ENCODE results near the gene SLC4A11. TPM values are rescaled to one million over a fixed set of nuclear protein-coding genes. Genes with fewer than 3 reads are reported as not detected.

SLC4A11 gene
- total RNA-seq, 4 donors from 2014 or later = 0.33 to 5.3 (median 0.51) TPM; not detected in 1

DNA sequence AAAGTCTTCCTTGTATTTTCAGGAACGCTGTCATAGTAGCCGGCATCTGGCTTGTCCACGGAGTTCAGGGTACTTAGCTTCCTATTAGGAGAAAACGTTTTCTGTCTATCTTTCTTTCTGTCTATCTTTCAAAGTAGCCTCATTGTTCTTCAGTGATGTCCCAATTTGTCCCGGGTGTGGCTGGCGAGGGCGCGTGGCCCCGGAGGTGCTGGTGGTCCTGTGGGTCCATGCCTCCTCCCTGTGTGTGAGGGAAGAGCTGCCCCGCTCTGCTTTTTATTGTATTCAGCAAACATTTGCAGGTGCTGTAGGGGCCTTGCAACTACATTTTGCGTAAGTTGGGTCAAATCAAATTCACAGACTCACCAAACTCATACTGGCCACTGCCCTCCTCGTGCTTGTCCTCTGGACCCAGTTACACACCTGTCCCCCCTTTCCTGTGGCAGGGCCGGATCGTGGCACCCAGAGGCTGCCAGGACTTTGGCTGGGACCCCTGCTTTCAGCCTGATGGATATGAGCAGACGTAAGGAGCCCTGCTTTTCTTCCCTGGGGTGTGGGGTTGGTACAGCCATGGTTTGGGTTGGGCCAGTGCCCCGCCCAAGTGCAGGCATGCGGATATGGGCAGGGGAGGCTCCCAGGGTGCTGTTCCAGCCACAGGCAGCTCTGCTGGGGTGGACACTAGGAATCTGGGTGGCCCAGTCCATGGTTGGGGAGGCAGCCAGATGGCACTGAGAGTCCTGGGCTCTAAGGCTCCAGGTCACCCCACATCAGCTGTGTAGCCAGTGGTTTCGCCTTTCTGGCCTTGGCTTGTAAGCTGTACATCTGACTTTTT, 17.4 kb downstream of the SLC4A11 start:
- TF ChIP-seq, protein P1, sequence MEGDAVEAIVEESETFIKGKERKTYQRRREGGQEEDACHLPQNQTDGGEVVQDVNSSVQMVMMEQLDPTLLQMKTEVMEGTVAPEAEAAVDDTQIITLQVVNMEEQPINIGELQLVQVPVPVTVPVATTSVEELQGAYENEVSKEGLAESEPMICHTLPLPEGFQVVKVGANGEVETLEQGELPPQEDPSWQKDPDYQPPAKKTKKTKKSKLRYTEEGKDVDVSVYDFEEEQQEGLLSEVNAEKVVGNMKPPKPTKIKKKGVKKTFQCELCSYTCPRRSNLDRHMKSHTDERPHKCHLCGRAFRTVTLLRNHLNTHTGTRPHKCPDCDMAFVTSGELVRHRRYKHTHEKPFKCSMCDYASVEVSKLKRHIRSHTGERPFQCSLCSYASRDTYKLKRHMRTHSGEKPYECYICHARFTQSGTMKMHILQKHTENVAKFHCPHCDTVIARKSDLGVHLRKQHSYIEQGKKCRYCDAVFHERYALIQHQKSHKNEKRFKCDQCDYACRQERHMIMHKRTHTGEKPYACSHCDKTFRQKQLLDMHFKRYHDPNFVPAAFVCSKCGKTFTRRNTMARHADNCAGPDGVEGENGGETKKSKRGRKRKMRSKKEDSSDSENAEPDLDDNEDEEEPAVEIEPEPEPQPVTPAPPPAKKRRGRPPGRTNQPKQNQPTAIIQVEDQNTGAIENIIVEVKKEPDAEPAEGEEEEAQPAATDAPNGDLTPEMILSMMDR (IDR thresholded peaks at IDR 0.05; ENCODE audit: low read depth) = no peak

DNA sequence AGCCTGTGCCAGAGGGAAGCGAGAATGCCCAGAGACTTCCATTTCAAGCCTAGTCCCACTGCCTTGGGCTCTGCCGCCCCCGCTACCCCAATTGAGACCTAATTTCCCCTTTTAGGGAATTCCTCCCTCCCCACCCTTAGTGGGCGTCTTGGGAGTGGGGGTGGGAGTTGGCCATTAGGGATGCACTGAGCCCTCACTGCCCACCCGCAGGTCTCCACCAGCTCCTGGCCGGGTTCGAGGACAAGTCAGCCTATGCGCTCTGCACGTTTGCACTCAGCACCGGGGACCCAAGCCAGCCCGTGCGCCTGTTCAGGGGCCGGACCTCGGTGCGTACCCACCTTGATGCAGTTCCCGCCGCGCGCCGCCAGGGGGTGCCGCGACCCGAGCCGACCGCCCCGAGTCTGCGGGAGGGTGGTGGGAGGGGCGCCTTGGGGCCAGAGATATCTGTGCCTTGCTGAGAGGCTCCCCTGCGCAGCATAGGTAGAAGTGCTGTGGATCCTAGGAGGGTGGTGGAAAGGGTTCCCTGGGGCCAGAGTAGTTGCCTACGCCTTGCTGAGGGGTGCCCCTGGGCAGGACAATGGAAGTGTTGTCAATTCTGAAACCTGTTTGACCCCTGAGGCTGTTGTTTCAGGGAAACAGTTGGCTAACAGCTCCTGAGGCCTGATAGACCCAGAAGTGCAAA, 20.5 kb downstream of the SLC4A11 start:
- TF ChIP-seq, protein P1 (IDR thresholded peaks at IDR 0.05; ENCODE audit: low read depth) = no peak

DNA sequence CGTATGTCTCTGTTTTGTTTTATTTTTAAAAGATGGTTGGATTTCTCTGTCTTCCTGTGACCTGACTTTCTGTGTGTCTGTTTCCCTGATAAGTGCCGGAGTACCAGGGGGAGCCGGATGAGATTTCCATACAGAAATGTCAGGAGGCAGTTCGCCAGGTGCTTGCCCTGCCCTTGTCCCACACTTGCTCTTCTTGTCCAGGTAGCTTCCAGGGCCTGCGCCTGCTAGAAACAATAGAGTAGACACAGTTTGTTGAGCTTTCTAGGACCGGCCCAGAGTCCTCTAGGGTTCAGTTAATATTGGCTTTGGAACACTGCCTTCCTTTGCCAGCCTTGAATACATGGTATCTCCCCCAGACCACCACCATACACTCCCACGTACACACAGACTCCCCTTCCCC, 25.8 kb downstream of the SLC4A11 start:
- TF ChIP-seq, protein P1 (IDR thresholded peaks at IDR 0.05; ENCODE audit: low read depth) = no peak

DNA sequence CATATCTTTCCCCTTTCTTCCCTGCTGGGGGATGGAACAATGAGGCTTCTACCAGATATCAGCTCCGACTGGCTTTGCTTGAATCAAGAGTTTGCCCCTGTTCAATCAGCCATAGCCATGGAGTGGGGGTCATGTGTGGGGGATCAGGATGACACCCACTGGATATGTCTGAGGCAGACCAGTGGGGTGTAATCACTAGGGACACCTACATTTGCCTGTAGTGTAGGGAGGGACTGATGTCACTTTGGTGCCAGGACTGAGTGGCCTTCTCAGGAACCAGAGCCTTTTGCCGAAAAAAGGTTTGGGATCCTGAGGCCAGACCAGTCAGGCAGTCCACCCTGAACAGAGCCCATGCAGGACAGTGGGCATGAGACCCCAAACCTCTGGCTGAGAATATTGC, 28.6 kb downstream of the SLC4A11 start:
- TF ChIP-seq, protein P1 (IDR thresholded peaks at IDR 0.05; ENCODE audit: low read depth) = no peak

DNA sequence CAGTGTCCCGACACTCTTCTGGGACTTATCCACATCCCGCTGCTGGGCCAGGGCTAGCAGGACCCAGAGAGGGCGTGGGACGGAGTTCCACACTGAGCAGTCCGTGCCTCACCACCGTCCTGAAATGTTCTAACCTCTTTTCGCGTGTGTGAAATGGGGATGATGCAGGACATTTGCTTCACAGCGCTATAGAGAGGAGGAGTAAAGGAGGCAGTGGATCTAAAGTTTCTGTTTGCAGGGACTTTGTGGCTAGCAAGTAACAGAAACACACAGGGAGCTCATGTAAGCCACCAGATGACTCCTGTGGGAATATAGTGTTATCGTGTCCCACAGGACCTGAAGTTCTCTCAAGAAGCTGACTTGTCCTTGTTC, 29.1 kb downstream of the SLC4A11 start:
- TF ChIP-seq, protein P1 (IDR thresholded peaks at IDR 0.05; ENCODE audit: low read depth) = no peak

DNA sequence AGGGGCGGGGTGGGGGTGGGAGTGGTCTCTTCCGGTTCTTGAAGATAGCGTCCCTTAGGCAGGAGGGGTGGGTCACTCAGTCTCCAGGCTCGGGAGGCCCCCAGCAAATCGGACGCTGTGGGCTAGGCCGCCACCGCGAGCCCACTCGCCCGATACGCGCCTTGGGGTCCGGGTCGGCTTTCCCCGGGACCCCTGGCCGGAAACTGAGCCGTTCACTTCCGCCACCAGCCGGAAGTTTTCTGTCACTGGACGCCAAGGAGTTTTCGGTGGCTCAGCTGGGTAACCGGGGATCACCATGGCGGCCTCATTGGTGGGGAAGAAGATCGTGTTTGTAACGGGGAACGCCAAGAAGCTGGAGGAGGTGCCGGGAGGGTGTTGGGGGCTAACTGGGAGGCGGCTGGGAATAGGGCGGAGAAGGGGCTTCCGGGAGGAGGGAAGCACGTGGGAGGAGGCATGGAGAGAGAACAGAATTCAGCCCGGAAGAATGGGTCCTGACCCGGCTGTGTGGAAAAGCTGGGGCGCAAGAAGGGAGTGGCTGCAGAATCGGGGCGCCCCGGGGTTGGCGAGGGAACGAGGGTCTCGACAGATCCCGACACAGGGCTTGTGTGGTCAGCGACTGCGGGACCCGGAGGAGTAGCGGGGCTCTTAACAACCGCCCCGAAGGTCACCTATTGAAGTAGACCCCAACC, 29.6 kb downstream of the SLC4A11 start, which contains the start of gene ITPA:
Gene ITPA, plus strand, starts transcription at position 242 of the 689 bp plus-strand sequence. Its CDS starts 54 bp downstream, at position 296.
- TF ChIP-seq, protein P1 (IDR thresholded peaks at IDR 0.05; ENCODE audit: low read depth) = no peak

DNA sequence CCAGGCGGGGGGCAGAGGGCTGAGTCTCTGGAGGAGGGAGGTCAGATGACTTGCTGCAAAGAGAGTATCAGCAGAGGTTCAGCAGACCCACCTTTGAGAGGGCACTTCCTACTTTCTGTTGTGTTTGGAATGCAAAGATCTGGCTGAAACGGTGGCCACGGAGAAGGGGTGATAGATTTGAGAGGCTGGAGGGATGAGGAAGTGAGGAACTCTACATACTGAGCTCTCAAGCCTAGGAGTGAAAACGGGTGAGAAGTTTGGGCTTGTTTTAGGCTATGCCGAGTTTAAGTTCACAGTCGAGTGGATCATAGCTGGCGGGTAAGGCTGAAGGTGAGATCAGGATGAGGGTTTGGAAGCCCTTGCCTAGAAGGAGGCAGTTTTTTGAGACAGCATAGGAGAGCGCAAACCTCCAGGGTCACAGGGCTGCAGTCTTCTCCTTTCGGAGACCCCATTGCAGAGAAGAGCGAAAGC, 30.2 kb downstream of the SLC4A11 start:
- TF ChIP-seq, protein P1 (IDR thresholded peaks at IDR 0.05; ENCODE audit: low read depth) = no peak

Data from subcutaneous adipose tissue (tissue), 4 donors.